GDM1 (cell line): ENCODE results near the gene TNFSF11.
A peak's percentile ranks its signal among the peaks of the same experiment; 100 is the strongest.
"Not testable (repeated sequence)": the region's sequence is repeated elsewhere in the genome, so short reads cannot be mapped to it uniquely, and the experiment has no call there.

Source experiments
- DNase-seq: peaks from one replicate; lab custom pipeline; 2025; lab: John Stamatoyannopoulos, UW

The TNFSF11 gene

GRCh38 chr13:42560320-42560719 is 13.6 kb upstream of the TNFSF11 start:
- not testable (repeated sequence) for DNase-seq

- DNase-seq: no peak
Measured at GRCh38 chr13:42561752-42562467, 12.0 kb upstream of the TNFSF11 start.

GRCh38 chr13:42567906-42568305 is 6.0 kb upstream of the TNFSF11 start:
- DNase-seq: no peak

GRCh38 chr13:42569576-42570344 is 4.2 kb upstream of the TNFSF11 start:
- DNase-seq: no peak

- no peak for DNase-seq
Measured at GRCh38 chr13:42571895-42572294, 2.1 kb upstream of the TNFSF11 start.

GRCh38 chr13:42574435-42575311 is 721 bp downstream of the TNFSF11 start:
- no peak for DNase-seq

GRCh38 chr13:42575938-42576337 is 2.0 kb downstream of the TNFSF11 start:
- no peak for DNase-seq

- DNase-seq: no peak
Measured at GRCh38 chr13:42577538-42577937, 3.6 kb downstream of the TNFSF11 start.

- DNase-seq: no peak
Measured at GRCh38 chr13:42580644-42581043, 6.7 kb downstream of the TNFSF11 start.

GRCh38 chr13:42581427-42581826 is 7.5 kb downstream of the TNFSF11 start:
- DNase-seq: no peak

- no peak for DNase-seq
Measured at GRCh38 chr13:42591602-42592001, 17.6 kb downstream of the TNFSF11 start.

GRCh38 chr13:42592915-42593900 is 19.3 kb downstream of the TNFSF11 start:
- no peak for DNase-seq

GRCh38 chr13:42594481-42595252 is 20.7 kb downstream of the TNFSF11 start:
- DNase-seq: peak; percentile 44

- DNase-seq: no peak
Measured at GRCh38 chr13:42595253-42595571, 21.3 kb downstream of the TNFSF11 start.

GRCh38 chr13:42597505-42597904 is 23.6 kb downstream of the TNFSF11 start:
- no peak for DNase-seq

- DNase-seq: no peak
Measured at GRCh38 chr13:42600943-42601342, 27.0 kb downstream of the TNFSF11 start.

- no peak for DNase-seq
Measured at GRCh38 chr13:42602906-42603305, 29.0 kb downstream of the TNFSF11 start.

GRCh38 chr13:42603571-42603970 is 29.6 kb downstream of the TNFSF11 start:
- no peak for DNase-seq

- no peak for DNase-seq
Measured at GRCh38 chr13:42607546-42607945, 33.6 kb downstream of the TNFSF11 start.

GRCh38 chr13:42610649-42611048 is 36.7 kb downstream of the TNFSF11 start:
- DNase-seq: no peak
